HCT116 (cell line): ENCODE data around the gene ZNF429. TPM values are rescaled to one million over a fixed set of nuclear protein-coding genes. Genes with fewer than 3 reads are reported as not detected.

Experiments
- ATAC-seq: fragments of 200-7000 bp; cut with Tn5 transposase; 2 replicates; pipeline ENCODE4 v1.9.1; 2020; ENCODE audit warnings: mild to moderate bottlenecking, moderate library complexity
- BruUV-seq: library from RNA; stranded (reverse); fragments of 400-500 nt; replicated peaks from 2 replicates; lab custom pipeline; 2021; lab: Mats Ljungman, UMichigan
- CTCF ChIA-PET: fragments of 300-600 bp; sonication (Branson Sonifier 250); formaldehyde crosslinking; loops from one replicate; lab custom pipeline; 2021; ENCODE audit warnings: antibody characterized with exemption; lab: Charles Lee
- POLR2A ChIA-PET: fragments of 300-600, 350-600 bp; sonication (Branson Sonifier 250); formaldehyde crosslinking; loops from one replicate; lab custom pipeline; 2021; ENCODE audit warnings: antibody characterized with exemption; lab: Charles Lee
- RAD21 ChIA-PET, 2 experiments: fragments of 300-600 bp; sonication (Branson Sonifier 250); formaldehyde crosslinking; loops; one replicate each; lab custom pipeline; 2023; ENCODE audit warnings: low total read pairs in 2 of 2; ENCODE audit not compliant: uncharacterized antibody in 2 of 2, unreplicated experiment in 2 of 2, low non-redundant PET in 1 of 2; lab: Charles Lee
- DNase-seq: peaks from one replicate; pipeline ENCODE4 v3.0.0-alpha.2; 2010; ENCODE audit warnings: low read depth, low spot score
- H2AFZ ChIP-seq: fragments of 200-600 bp; shearing (Covaris generic), sonication (generic); 2 replicates; pipeline ENCODE4 v1.6.1; 2017; ENCODE audit warnings: low read depth, mixed run types, mixed read lengths, antibody characterized with exemption, low read length; ENCODE audit not compliant: poor library complexity, severe bottlenecking
- H3K27ac ChIP-seq: 2 replicates; pipeline ENCODE4 v1.5.1; 2012; ENCODE audit warnings: low read depth, low read length
- H3K27me3 ChIP-seq: fragments of 200-600 bp; sonication (generic); 2 replicates; pipeline ENCODE4 v1.6.1; 2016; ENCODE audit warnings: mixed run types, low read length, mixed read lengths; ENCODE audit not compliant: insufficient read depth
- H3K36me3 ChIP-seq, 2 experiments: fragments of 200-500 bp in 1 of 2; fragments of 200-600 bp in 1 of 2; sonication (Bioruptor generic) in 1 of 2; sonication (generic) in 1 of 2; 2 replicates each; pipeline versions ENCODE4 v1.5.1 to v1.6.1; 2014 to 2016; ENCODE audit warnings: low read length in 2 of 2, inconsistent platforms in 1 of 2, mixed read lengths in 1 of 2, mixed run types in 1 of 2; ENCODE audit not compliant: insufficient read depth in 2 of 2, control insufficient read depth in 1 of 2
- H3K4me1 ChIP-seq, 2 experiments: fragments of 200-600 bp in 1 of 2; sonication (generic) in 1 of 2; 2 replicates each; pipeline versions ENCODE4 v1.5.1 to v1.6.1; 2012 to 2017; ENCODE audit warnings: low read length in 2 of 2, inconsistent platforms in 1 of 2, mild to moderate bottlenecking in 1 of 2, mixed read lengths in 1 of 2, mixed run types in 1 of 2, moderate library complexity in 1 of 2; ENCODE audit not compliant: insufficient read depth in 2 of 2, control insufficient read depth in 1 of 2
- H3K4me2 ChIP-seq: fragments of 200-600 bp; sonication (generic); 2 replicates; pipeline ENCODE4 v1.6.1; 2017; ENCODE audit warnings: mixed run types, low read length, mixed read lengths
- H3K4me3 ChIP-seq, 2 experiments: fragments of 200-600 bp in 1 of 2; sonication (generic) in 1 of 2; replicated peaks in 1 of 2; 2 replicates each; pipeline ENCODE4 v1.5.1; 2011 to 2016; ENCODE audit warnings: low read length in 2 of 2, control low read depth in 1 of 2, low read depth in 1 of 2, mild to moderate bottlenecking in 1 of 2, mixed read lengths in 1 of 2, mixed run types in 1 of 2
- H3K79me2 ChIP-seq: fragments of 200-600 bp; sonication (generic); 2 replicates; pipeline ENCODE4 v1.6.1; 2017; ENCODE audit warnings: mild to moderate bottlenecking, mixed run types, low read length, moderate library complexity, mixed read lengths; ENCODE audit not compliant: insufficient read depth
- H3K9ac ChIP-seq: fragments of 200-600 bp; sonication (generic); 2 replicates; pipeline ENCODE4 v1.6.1; 2016; ENCODE audit warnings: low read length, mixed read lengths
- H3K9me2 ChIP-seq: fragments of 200-600 bp; sonication (generic), shearing (Covaris generic); 2 replicates; pipeline ENCODE4 v1.6.1; 2017; ENCODE audit warnings: mixed run types, mild to moderate bottlenecking, moderate library complexity; ENCODE audit not compliant: insufficient read depth
- H3K9me3 ChIP-seq, 2 experiments: fragments of 200-500 bp in 1 of 2; fragments of 200-600 bp in 1 of 2; sonication (Bioruptor generic) in 1 of 2; sonication (generic) in 1 of 2; 2 replicates each; pipeline ENCODE4 v1.6.1; 2014 to 2017; ENCODE audit warnings: low read length in 2 of 2, mixed read lengths in 2 of 2, inconsistent platforms in 1 of 2, low read depth in 1 of 2, mild to moderate bottlenecking in 1 of 2, mixed run types in 1 of 2, moderate library complexity in 1 of 2; ENCODE audit not compliant: control insufficient read depth in 1 of 2, insufficient read depth in 1 of 2
- H4K20me1 ChIP-seq: fragments of 200-600 bp; sonication (generic), shearing (Covaris generic); 2 replicates; pipeline ENCODE4 v1.6.1; 2017; ENCODE audit warnings: mixed run types, mild to moderate bottlenecking, moderate library complexity; ENCODE audit not compliant: insufficient read depth
- CBX3 ChIP-seq: IDR thresholded peaks from 2 replicates; pipeline ENCODE4 v1.6.1; 2012; ENCODE audit warnings: low read depth
- CTCF ChIP-seq, 3 experiments: fragments of 200-600 bp in 1 of 3; sonication (generic) in 1 of 3; IDR thresholded peaks in 2 of 3; conservative IDR thresholded peaks in 1 of 3; 2 replicates each; pipeline ENCODE4 v1.5.1; 2012 to 2017; ENCODE audit warnings: low read depth in 2 of 3, low read length in 2 of 3, antibody characterized with exemption in 1 of 3, borderline replicate concordance in 1 of 3, control low read depth in 1 of 3, mild to moderate bottlenecking in 1 of 3, mixed read lengths in 1 of 3, mixed run types in 1 of 3, moderate library complexity in 1 of 3; ENCODE audit not compliant: insufficient read depth in 1 of 3
- EGR1 ChIP-seq: IDR thresholded peaks from 2 replicates; pipeline ENCODE4 v1.6.1; 2012; ENCODE audit warnings: low read depth
- EZH2phosphoT487 ChIP-seq: fragments of 200-600 bp; IDR thresholded peaks from 2 replicates; pipeline ENCODE4 v1.6.1; 2018; ENCODE audit warnings: antibody characterized with exemption, borderline replicate concordance
- POLR2AphosphoS5 ChIP-seq: IDR thresholded peaks from 2 replicates; pipeline ENCODE4 v1.6.1; 2011; ENCODE audit warnings: mild to moderate bottlenecking, low read depth, low read length, moderate library complexity
- RAD21 ChIP-seq: IDR thresholded peaks from 2 replicates; pipeline ENCODE4 v1.6.1; 2012; ENCODE audit warnings: low read depth, mild to moderate bottlenecking
- REST ChIP-seq: IDR thresholded peaks from 2 replicates; pipeline ENCODE4 v1.6.1; 2012; ENCODE audit warnings: low read depth
- SIN3A ChIP-seq: IDR thresholded peaks from 2 replicates; pipeline ENCODE4 v1.6.1; 2012; ENCODE audit warnings: low read depth
- SRF ChIP-seq: IDR thresholded peaks from 2 replicates; pipeline ENCODE4 v1.6.1; 2012; ENCODE audit warnings: low read depth
- TCF7L2 ChIP-seq: IDR thresholded peaks from 2 replicates; pipeline ENCODE4 v1.7.0; 2011; ENCODE audit warnings: borderline replicate concordance, inconsistent platforms; ENCODE audit not compliant: insufficient read depth, insufficient read length; ENCODE audit errors: extremely low read depth
- ZBTB33 ChIP-seq: IDR thresholded peaks from 2 replicates; pipeline ENCODE4 v1.6.1; 2011; ENCODE audit warnings: mild to moderate bottlenecking, low read length, moderate library complexity; ENCODE audit not compliant: insufficient replicate concordance; ENCODE audit errors: extremely low read depth
- intact Hi-C: fragments of 100-400 bp; cut with micrococcal nuclease; formaldehyde crosslinking; loops from 2 replicates; pipeline ENCODE4 v1.10.0; 2022
- total RNA-seq: library from RNA; stranded (reverse); gene quantifications from one replicate; pipeline ENCODE4 v1.2.1, GENCODE V29; 2021; ENCODE audit not compliant: unreplicated experiment
- TF ChIP-seq, protein P1 (sequence below): IDR thresholded peaks from 2 replicates; pipeline ENCODE4 v1.6.1; 2012

The ZNF429 gene
- total RNA-seq, 1 experiment from 2014 or later = 0.42 TPM

- no peaks in the 10 kb centered on the region for H3K36me3 ChIP-seq
- POLR2A ChIA-PET = no interaction called here
- H3K4me2 ChIP-seq = no peak overlapping the region
- H3K4me1 ChIP-seq = no peaks in the 10 kb centered on the region
- BruUV-seq = no TSS peak
- ATAC-seq = no peak
- no peaks in the 10 kb centered on the region for H3K79me2 ChIP-seq
- CTCF ChIA-PET = no interaction called here
- H3K9me3 ChIP-seq = peaks cover 30 to 46% of the 10 kb centered on the region in 2 experiments; a peak in 2 of 4 replicates
- intact Hi-C loops = no loop called here
- H3K9ac ChIP-seq = no peak overlapping the region
- no peak overlapping the region for H3K27ac ChIP-seq
- TF ChIP-seq SIN3A = no peak
- no peak for TF ChIP-seq POLR2AphosphoS5
- TF ChIP-seq EZH2phosphoT487 = no peak
- no peak for TF ChIP-seq CBX3
- TF ChIP-seq EGR1 = no peak
- no peak for TF ChIP-seq REST
- TF ChIP-seq ZBTB33 = no peak
- TF ChIP-seq SRF = no peak
- no peak for TF ChIP-seq TCF7L2
- no peak for TF ChIP-seq CTCF (IDR thresholded peaks at IDR 0.05 in 2 of 3, conservative IDR thresholded peaks at IDR 0.05 in 1 of 3; ENCODE audit: borderline replicate concordance in 1 of 3, insufficient read depth in 1 of 3, low read depth in 2 of 3, low read length in 2 of 3)
- TF ChIP-seq RAD21 = no peak
- TF ChIP-seq, protein P1, sequence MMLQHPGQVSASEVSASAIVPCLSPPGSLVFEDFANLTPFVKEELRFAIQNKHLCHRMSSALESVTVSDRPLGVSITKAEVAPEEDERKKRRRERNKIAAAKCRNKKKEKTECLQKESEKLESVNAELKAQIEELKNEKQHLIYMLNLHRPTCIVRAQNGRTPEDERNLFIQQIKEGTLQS = no peak
- no peak overlapping the region for H3K4me3 ChIP-seq
- RAD21 ChIA-PET = no interaction called here
- DNase-seq = no peak
- no peak overlapping the region for H2AFZ ChIP-seq
- H3K9me2 ChIP-seq = no peaks in the 10 kb centered on the region
- no peaks in the 10 kb centered on the region for H3K27me3 ChIP-seq
- H4K20me1 ChIP-seq = no peaks in the 10 kb centered on the region
Observed at GRCh38 chr19:21574607-21575006, 69.2 kb downstream of the ZNF429 start.
